OCI-LY1 (cell line): ENCODE results near the gene NELL2.
A peak's percentile ranks its signal among the peaks of the same experiment; 100 is the strongest.

Experiments
- H2AFZ ChIP-seq: fragments of 200-600 bp; sonication (generic), shearing (Covaris generic); 2 replicates; pipeline ENCODE4 v1.6.0; 2014; ENCODE audit warnings: antibody characterized with exemption, mild to moderate bottlenecking, low read length
- H3F3A ChIP-seq: fragments of 200-600 bp; sonication (generic), shearing (Covaris generic); 2 replicates; pipeline ENCODE4 v1.6.0; 2014; ENCODE audit warnings: mild to moderate bottlenecking, antibody characterized with exemption, low read length, moderate library complexity; ENCODE audit not compliant: insufficient read depth
- H3K27ac ChIP-seq: fragments of 200-600 bp; sonication (generic); 2 replicates; pipeline ENCODE4 v1.5.1; 2014; ENCODE audit warnings: low read length, mixed run types, mild to moderate bottlenecking, low read depth; ENCODE audit not compliant: poor library complexity, severe bottlenecking
- H3K27me3 ChIP-seq: fragments of 200-600 bp; sonication (generic); 2 replicates; pipeline ENCODE4 v1.6.0; 2014; ENCODE audit warnings: antibody characterized with exemption, mild to moderate bottlenecking, low read length, moderate library complexity; ENCODE audit not compliant: insufficient read depth
- H3K36me3 ChIP-seq: fragments of 200-600 bp; sonication (generic); 2 replicates; pipeline ENCODE4 v1.6.1; 2014; ENCODE audit warnings: mild to moderate bottlenecking, antibody characterized with exemption, low read length, moderate library complexity, mixed read lengths; ENCODE audit not compliant: insufficient read depth
- H3K4me1 ChIP-seq: fragments of 200-600 bp; sonication (generic); 2 replicates; pipeline ENCODE4 v1.5.1; 2014; ENCODE audit warnings: mild to moderate bottlenecking, low read length, moderate library complexity; ENCODE audit not compliant: insufficient read depth, severe bottlenecking
- H3K4me2 ChIP-seq: fragments of 200-600 bp; sonication (generic), shearing (Covaris generic); 2 replicates; pipeline ENCODE4 v1.6.1; 2014; ENCODE audit warnings: low read length
- H3K4me3 ChIP-seq: fragments of 200-600 bp; sonication (generic); 2 replicates; pipeline ENCODE4 v1.5.1; 2014; ENCODE audit warnings: low read length, low read depth, mild to moderate bottlenecking, mixed read lengths; ENCODE audit not compliant: poor library complexity, severe bottlenecking
- H3K79me2 ChIP-seq: fragments of 200-600 bp; shearing (Covaris generic); 2 replicates; pipeline ENCODE4 v1.6.1; 2016; ENCODE audit warnings: mixed run types, low read length, mixed read lengths; ENCODE audit not compliant: insufficient read depth
- H3K9ac ChIP-seq: fragments of 200-600 bp; sonication (generic), shearing (Covaris generic); 2 replicates; pipeline ENCODE4 v1.6.1; 2014; ENCODE audit warnings: mild to moderate bottlenecking, low read length, mixed read lengths
- H3K9me2 ChIP-seq: fragments of 200-600 bp; sonication (generic), shearing (Covaris generic); 2 replicates; pipeline ENCODE4 v1.6.1; 2014; ENCODE audit warnings: low read depth, mild to moderate bottlenecking, low read length, mixed read lengths
- H3K9me3 ChIP-seq: fragments of 200-600 bp; shearing (Covaris generic); 2 replicates; pipeline ENCODE4 v1.6.1; 2014; ENCODE audit warnings: low read length, mixed read lengths
- H4K20me1 ChIP-seq: fragments of 200-600 bp; sonication (generic), shearing (Covaris generic); 2 replicates; pipeline ENCODE4 v1.6.0; 2016; ENCODE audit warnings: mild to moderate bottlenecking, low read length; ENCODE audit not compliant: insufficient read depth
- EZH2 ChIP-seq: fragments of 200-600 bp; sonication (generic), shearing (Covaris generic); IDR thresholded peaks from 2 replicates; pipeline ENCODE4 v1.8.0; 2017; ENCODE audit warnings: borderline replicate concordance, mixed run types, mild to moderate bottlenecking, antibody characterized with exemption, low read length, moderate library complexity, mixed read lengths
- TF ChIP-seq, protein P1 (sequence below): fragments of 200-600 bp; sonication (generic), shearing (Covaris generic); IDR thresholded peaks from 2 replicates; pipeline ENCODE4 v1.5.1; 2017; ENCODE audit warnings: mild to moderate bottlenecking, antibody characterized with exemption, low read length, moderate library complexity, mixed read lengths

The NELL2 gene

DNA sequence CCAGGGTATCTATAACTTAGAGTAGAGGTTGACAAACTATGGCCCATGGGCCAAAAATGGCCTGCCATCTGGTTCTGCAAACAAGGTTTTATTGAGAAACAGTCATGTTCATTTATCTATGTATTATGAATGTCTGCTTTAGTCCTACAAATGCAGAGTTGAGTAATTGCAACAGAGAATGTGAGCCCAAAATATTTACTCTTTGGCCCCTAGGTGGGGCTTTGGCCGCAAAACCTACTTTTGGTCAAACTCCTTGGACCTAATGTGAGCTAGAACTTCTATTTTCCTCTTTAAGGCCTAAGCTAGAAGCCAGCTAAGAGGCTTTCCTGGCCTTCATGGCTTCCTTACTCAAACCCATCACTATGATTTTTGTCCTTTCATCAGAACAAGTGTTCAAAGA lies 379.1 kb downstream of the NELL2 start:
- H3K9ac ChIP-seq, result no peak overlapping the region
- H3K79me2 ChIP-seq, result no peaks in the 10 kb centered on the region
- no peaks in the 10 kb centered on the region for H3K9me2 ChIP-seq
- H2AFZ ChIP-seq, result peak overlapping the region; percentile 60; the same call in 1 of the 2 replicates
- peak overlapping the region; percentile 54 for H3K27ac ChIP-seq
- no peak for TF ChIP-seq EZH2
- TF ChIP-seq, protein P1, sequence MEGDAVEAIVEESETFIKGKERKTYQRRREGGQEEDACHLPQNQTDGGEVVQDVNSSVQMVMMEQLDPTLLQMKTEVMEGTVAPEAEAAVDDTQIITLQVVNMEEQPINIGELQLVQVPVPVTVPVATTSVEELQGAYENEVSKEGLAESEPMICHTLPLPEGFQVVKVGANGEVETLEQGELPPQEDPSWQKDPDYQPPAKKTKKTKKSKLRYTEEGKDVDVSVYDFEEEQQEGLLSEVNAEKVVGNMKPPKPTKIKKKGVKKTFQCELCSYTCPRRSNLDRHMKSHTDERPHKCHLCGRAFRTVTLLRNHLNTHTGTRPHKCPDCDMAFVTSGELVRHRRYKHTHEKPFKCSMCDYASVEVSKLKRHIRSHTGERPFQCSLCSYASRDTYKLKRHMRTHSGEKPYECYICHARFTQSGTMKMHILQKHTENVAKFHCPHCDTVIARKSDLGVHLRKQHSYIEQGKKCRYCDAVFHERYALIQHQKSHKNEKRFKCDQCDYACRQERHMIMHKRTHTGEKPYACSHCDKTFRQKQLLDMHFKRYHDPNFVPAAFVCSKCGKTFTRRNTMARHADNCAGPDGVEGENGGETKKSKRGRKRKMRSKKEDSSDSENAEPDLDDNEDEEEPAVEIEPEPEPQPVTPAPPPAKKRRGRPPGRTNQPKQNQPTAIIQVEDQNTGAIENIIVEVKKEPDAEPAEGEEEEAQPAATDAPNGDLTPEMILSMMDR, result peak; percentile 82
- H3K9me3 ChIP-seq, result 0 out of 2 replicates have a peak, but pooled peaks cover 3% of the 10 kb centered on the region
- H4K20me1 ChIP-seq, result no peaks in the 10 kb centered on the region
- H3K4me2 ChIP-seq, result no peak overlapping the region
- no peak overlapping the region for H3K4me3 ChIP-seq
- H3K4me1 ChIP-seq, result peaks cover 14% of the 10 kb centered on the region
- no peaks in the 10 kb centered on the region for H3K27me3 ChIP-seq
- no peaks in the 10 kb centered on the region for H3F3A ChIP-seq
- H3K36me3 ChIP-seq, result no peaks in the 10 kb centered on the region

DNA sequence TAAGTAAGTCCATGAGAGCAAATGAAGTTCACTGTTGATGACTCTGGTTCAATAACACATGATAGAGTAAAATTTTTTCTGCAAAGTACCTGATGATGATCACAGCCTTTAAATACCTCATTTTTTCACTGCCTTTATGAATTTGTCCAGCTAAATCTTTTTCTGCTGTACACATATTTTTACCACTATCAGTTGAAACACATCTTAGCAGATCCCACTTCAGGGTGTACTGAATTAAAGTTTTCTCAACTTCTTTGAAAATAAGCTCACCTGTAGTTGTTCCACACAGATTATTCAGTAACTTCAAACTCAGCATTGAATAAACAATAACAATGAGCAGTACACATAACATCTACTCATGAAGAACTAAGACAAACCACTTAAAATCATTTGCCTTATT lies 385.9 kb downstream of the NELL2 start:
- Histone ChIP-seq H3K4me3 (no peak overlapping the region), H3K27ac (no peak overlapping the region), H3K36me3 (no peaks in the 10 kb centered on the region), H2AFZ (peak overlapping the region; percentile 33; the same call in 1 of the 2 replicates), H3K4me1 (no peaks in the 10 kb centered on the region), H3K9me2 (no peaks in the 10 kb centered on the region), H3K79me2 (no peaks in the 10 kb centered on the region), H3F3A (no peaks in the 10 kb centered on the region), H3K4me2 (no peak overlapping the region), H3K9ac (no peak overlapping the region), H3K27me3 (no peaks in the 10 kb centered on the region), H4K20me1 (no peaks in the 10 kb centered on the region), H3K9me3 (peaks cover 9% of the 10 kb centered on the region; the same call in 1 of the 2 replicates)
- TF ChIP-seq, protein P1, result no peak
- no peak for TF ChIP-seq EZH2

DNA sequence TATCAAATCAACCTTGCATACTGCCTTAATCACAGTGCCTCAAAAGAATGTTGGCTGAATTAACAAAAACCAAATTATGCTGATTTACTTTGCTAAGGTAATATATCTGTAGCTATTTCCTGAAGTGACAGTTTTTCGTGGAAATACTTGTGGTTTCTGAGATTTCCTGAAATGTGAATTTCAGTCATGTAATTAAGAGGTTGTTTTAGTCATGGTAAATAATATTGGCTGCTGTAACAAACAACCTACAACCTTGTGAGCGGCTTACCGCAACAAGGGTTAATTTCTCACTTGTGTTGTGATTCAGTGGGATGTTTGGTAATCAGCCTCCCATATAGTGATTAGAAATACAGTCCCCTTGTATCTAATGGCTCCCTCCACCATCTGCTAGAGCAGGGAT lies 387.9 kb downstream of the NELL2 start:
- Histone ChIP-seq H3K4me3 (no peak overlapping the region), H3K9me3 (peaks cover 6% of the 10 kb centered on the region; the same call in 1 of the 2 replicates), H3K4me2 (no peak overlapping the region), H3K27ac (no peak overlapping the region), H4K20me1 (no peaks in the 10 kb centered on the region), H3K27me3 (no peaks in the 10 kb centered on the region), H2AFZ (no peak overlapping the region), H3F3A (no peaks in the 10 kb centered on the region), H3K9ac (no peak overlapping the region), H3K79me2 (no peaks in the 10 kb centered on the region), H3K4me1 (no peaks in the 10 kb centered on the region), H3K9me2 (no peaks in the 10 kb centered on the region), H3K36me3 (no peaks in the 10 kb centered on the region)
- TF ChIP-seq, protein P1, result no peak
- TF ChIP-seq EZH2, result no peak
